SK-N-SH (cell line): ENCODE measurements around the gene SEMA4F. TPM values are rescaled to one million over a fixed set of nuclear protein-coding genes. Genes with fewer than 3 reads are reported as not detected.

Experiments
- CTCF ChIA-PET: fragments of 300-600, 350-600 bp; formaldehyde crosslinking; extraction: SDS; loops from one replicate; lab custom pipeline; 2021; lab: Yijun Ruan, JAX
- POLR2A ChIA-PET: fragments of 350-600 bp; sonication (Branson Sonifier 250); formaldehyde crosslinking; extraction: SDS; loops from one replicate; lab custom pipeline; 2020; ENCODE audit warnings: antibody characterized with exemption, inconsistent platforms; lab: Yijun Ruan, JAX
- DNase-seq: peaks from one replicate; pipeline ENCODE4 v3.0.0; 2012
- H2AFZ ChIP-seq: fragments of 200-600 bp; sonication (generic); 2 replicates; pipeline ENCODE4 v1.8.1; 2016; ENCODE audit warnings: antibody characterized with exemption, mild to moderate bottlenecking, low read depth
- H3F3A ChIP-seq: fragments of 200-600 bp; sonication (generic); replicated peaks from 2 replicates; pipeline ENCODE3; 2016; ENCODE audit warnings: antibody characterized with exemption, mild to moderate bottlenecking; ENCODE audit not compliant: insufficient read depth
- H3K27ac ChIP-seq, 2 experiments: fragments of 200-500 bp in 1 of 2; fragments of 200-600 bp in 1 of 2; sonication (Bioruptor generic) in 1 of 2; sonication (generic), shearing (Covaris generic) in 1 of 2; 2 replicates each; pipeline versions ENCODE4 v1.5.1 to v1.6.1; 2014 to 2016; ENCODE audit warnings: low read depth in 2 of 2, inconsistent platforms in 1 of 2, low read length in 1 of 2, mild to moderate bottlenecking in 1 of 2, mixed read lengths in 1 of 2
- H3K27me3 ChIP-seq: fragments of 200-600 bp; sonication (generic), shearing (Covaris generic); 2 replicates; pipeline ENCODE4 v1.6.1; 2016; ENCODE audit warnings: mixed run types; ENCODE audit not compliant: insufficient read depth
- H3K36me3 ChIP-seq, 2 experiments: fragments of 200-500 bp in 1 of 2; fragments of 200-600 bp in 1 of 2; sonication (Bioruptor generic) in 1 of 2; sonication (generic) in 1 of 2; replicated peaks in 1 of 2; 2 replicates each; pipeline versions ENCODE3 to v1.5.1; 2014 to 2016; ENCODE audit warnings: low read length in 1 of 2, mild to moderate bottlenecking in 1 of 2; ENCODE audit not compliant: insufficient read depth in 2 of 2, control insufficient read depth in 1 of 2
- H3K4me1 ChIP-seq, 2 experiments: fragments of 200-500 bp in 1 of 2; fragments of 200-600 bp in 1 of 2; sonication (Bioruptor generic) in 1 of 2; sonication (generic), shearing (Covaris generic) in 1 of 2; 2 replicates each; pipeline versions ENCODE4 v1.5.1 to v1.6.1; 2014 to 2016; ENCODE audit warnings: low read depth in 1 of 2, low read length in 1 of 2, mixed run types in 1 of 2; ENCODE audit not compliant: insufficient read depth in 2 of 2, control insufficient read depth in 1 of 2
- H3K4me2 ChIP-seq: fragments of 200-600 bp; sonication (generic), shearing (Covaris generic); 2 replicates; pipeline ENCODE4 v1.6.1; 2017; ENCODE audit warnings: mixed run types
- H3K4me3 ChIP-seq, 2 experiments: fragments of 200-500 bp in 1 of 2; fragments of 200-600 bp in 1 of 2; sonication (Bioruptor generic) in 1 of 2; sonication (generic), shearing (Covaris generic) in 1 of 2; 2 replicates each; pipeline versions ENCODE4 v1.5.1 to v1.8.1; 2014 to 2016; ENCODE audit warnings: low read depth in 2 of 2, inconsistent platforms in 1 of 2, low read length in 1 of 2, mild to moderate bottlenecking in 1 of 2, mixed read lengths in 1 of 2, moderate library complexity in 1 of 2
- H3K79me2 ChIP-seq: fragments of 200-600 bp; sonication (generic); 2 replicates; pipeline ENCODE4 v1.8.1; 2017; ENCODE audit warnings: mild to moderate bottlenecking; ENCODE audit not compliant: insufficient read depth
- H3K9ac ChIP-seq: fragments of 200-600 bp; sonication (generic); 2 replicates; pipeline ENCODE4 v1.6.1; 2017; ENCODE audit warnings: mixed run types
- H3K9me2 ChIP-seq: fragments of 200-600 bp; sonication (generic); 2 replicates; pipeline ENCODE4 v1.6.1; 2017; ENCODE audit warnings: mixed run types
- H3K9me3 ChIP-seq: fragments of 200-600 bp; sonication (generic); 2 replicates; pipeline ENCODE4 v1.6.1; 2017; ENCODE audit warnings: mixed run types, mild to moderate bottlenecking, moderate library complexity
- H4K20me1 ChIP-seq: fragments of 200-600 bp; sonication (generic); 2 replicates; pipeline ENCODE4 v1.6.1; 2017; ENCODE audit warnings: mild to moderate bottlenecking, mixed run types; ENCODE audit not compliant: insufficient read depth
- CHD2 ChIP-seq: fragments of 150-350 bp; IDR thresholded peaks from 2 replicates; pipeline ENCODE4 v1.6.1; 2018; ENCODE audit warnings: low read length; ENCODE audit not compliant: partially characterized antibody
- EZH2phosphoT487 ChIP-seq: fragments of 200-600 bp; sonication (generic); IDR thresholded peaks from 2 replicates; pipeline ENCODE4 v1.6.1; 2017; ENCODE audit warnings: low read depth, mixed run types, mild to moderate bottlenecking, antibody characterized with exemption, moderate library complexity, borderline replicate concordance
- GABPA ChIP-seq: IDR thresholded peaks from 2 replicates; pipeline ENCODE4 v1.4.0; 2012; ENCODE audit warnings: low read depth, mild to moderate bottlenecking
- GATA2 ChIP-seq: sonication (generic); formaldehyde crosslinking; IDR thresholded peaks from 2 replicates; pipeline ENCODE4 v1.5.0; 2020; ENCODE audit warnings: mild to moderate bottlenecking, missing genetic modification reagents
- JUND ChIP-seq: IDR thresholded peaks from 2 replicates; pipeline ENCODE4 v1.4.0; 2012
- MEF2A ChIP-seq: IDR thresholded peaks from 2 replicates; pipeline ENCODE4 v1.4.0; 2012; ENCODE audit warnings: low read depth, borderline replicate concordance
- PBX3 ChIP-seq: IDR thresholded peaks from 2 replicates; pipeline ENCODE4; 2012
- RAD21 ChIP-seq: IDR thresholded peaks from 2 replicates; pipeline ENCODE4 v1.6.1; 2012; ENCODE audit warnings: mild to moderate bottlenecking, low read length
- RCOR1 ChIP-seq: fragments of 150-350 bp; IDR thresholded peaks from 2 replicates; pipeline ENCODE4 v1.6.1; 2017; ENCODE audit warnings: antibody characterized with exemption, low read length
- REST ChIP-seq: IDR thresholded peaks from 2 replicates; pipeline ENCODE4 v1.6.1; 2012; ENCODE audit warnings: mild to moderate bottlenecking, low read depth, low read length, moderate library complexity
- SIN3A ChIP-seq: IDR thresholded peaks from 2 replicates; pipeline ENCODE4 v1.6.1; 2012; ENCODE audit warnings: low read depth, mild to moderate bottlenecking, low read length, moderate library complexity, borderline replicate concordance
- TEAD4 ChIP-seq: IDR thresholded peaks from 2 replicates; pipeline ENCODE4 v1.4.0; 2012; ENCODE audit warnings: mild to moderate bottlenecking, borderline replicate concordance; ENCODE audit not compliant: insufficient read depth
- USF1 ChIP-seq: IDR thresholded peaks from 2 replicates; pipeline ENCODE4 v1.4.0; 2012; ENCODE audit warnings: low read depth, borderline replicate concordance
- ZBTB33 ChIP-seq: IDR thresholded peaks from 2 replicates; pipeline ENCODE4 v1.4.0; 2012; ENCODE audit warnings: low read depth, borderline replicate concordance
- polyA plus RNA-seq, 3 experiments: library from polyadenylated mRNA; depleted of rRNA; stranded (reverse); fragments of >200 nt; gene quantifications; 2 replicates each; pipeline ENCODE4 v1.2.3, GENCODE V29; 2012

SEMA4F gene
- polyA plus RNA-seq, 1 of the 3 experiments (the other 2 are of a cell fraction) = 17.3 TPM

- no peak for DNase-seq
- H3K79me2 ChIP-seq = no peaks in the 10 kb centered on the region
- TF ChIP-seq RAD21 = no peak
- no peak for TF ChIP-seq PBX3
- no peak for TF ChIP-seq GATA2 (CRISPR knock-in tag)
- TF ChIP-seq REST = no peak
- no peak for TF ChIP-seq USF1
- TF ChIP-seq TEAD4 = no peak
- TF ChIP-seq MEF2A = no peak
- no peak for TF ChIP-seq JUND
- no peak for TF ChIP-seq EZH2phosphoT487
- TF ChIP-seq RCOR1 = no peak
- no peak for TF ChIP-seq ZBTB33
- TF ChIP-seq CHD2 = no peak
- no peak for TF ChIP-seq SIN3A
- TF ChIP-seq GABPA = no peak
- TF ChIP-seq, all 33 proteins: peak for 0
- Histone ChIP-seq H3F3A (no peaks in the 10 kb centered on the region), H2AFZ (no peak overlapping the region), H3K27me3 (no peaks in the 10 kb centered on the region), H3K9me2 (no peaks in the 10 kb centered on the region), H4K20me1 (no peaks in the 10 kb centered on the region), H3K4me1 (no peaks in the 10 kb centered on the region), H3K9me3 (no peaks in the 10 kb centered on the region), H3K4me2 (no peak overlapping the region), H3K4me3 (no peak overlapping the region), H3K9ac (no peak overlapping the region), H3K36me3 (peaks cover 6 to 22% of the 10 kb centered on the region in 2 experiments), H3K27ac (no peak overlapping the region)
- ChIA-PET POLR2A (no interaction called here), CTCF (interaction anchor here (1.4 to 3.0 kb wide), 2 partner anchors 155 to 194 kb away, joined by 5 to 8 read pairs; no protein-coding TSS in a partner anchor)
Observed at GRCh38 chr2:74682501-74682900, 28.5 kb downstream of the SEMA4F start.
